ENCODE data around the gene DUS4L.

DUS4L gene

GRCh38 chr7:107606303-107606702 is 42.5 kb downstream of the DUS4L start:
- Histone ChIP-seq H3K27me3 (ENCODE audit: control insufficient read depth, insufficient read depth, low read length) (no peaks in the 10 kb centered on the region), H3K9ac (ENCODE audit: low read length) (no peak overlapping the region), H3K4me1 (ENCODE audit: control insufficient read depth, insufficient read depth, low read length) (peaks cover 4% of the 10 kb centered on the region), H3K9me3 (ENCODE audit: control insufficient read depth, low read length) (no peaks in the 10 kb centered on the region), H3K4me3 (ENCODE audit: low read length) (no peak overlapping the region), H3K36me3 (ENCODE audit: control insufficient read depth, insufficient read depth, low read length) (no peaks in the 10 kb centered on the region)

GRCh38 chr7:107609811-107610261 is 46.1 kb downstream of the DUS4L start:
- no peaks in the 10 kb centered on the region for H3K27me3 ChIP-seq (ENCODE audit: control insufficient read depth, insufficient read depth, low read length)

GRCh38 chr7:107610323-107610722 is 46.6 kb downstream of the DUS4L start:
- Histone ChIP-seq H3K9ac (ENCODE audit: low read length) (no peak overlapping the region), H3K36me3 (ENCODE audit: control insufficient read depth, insufficient read depth, low read length) (no peaks in the 10 kb centered on the region), H3K4me1 (ENCODE audit: control insufficient read depth, insufficient read depth, low read length) (peaks cover 4% of the 10 kb centered on the region), H3K27me3 (ENCODE audit: control insufficient read depth, insufficient read depth, low read length) (no peaks in the 10 kb centered on the region), H3K9me3 (ENCODE audit: control insufficient read depth, low read length) (no peaks in the 10 kb centered on the region), H3K4me3 (ENCODE audit: low read length) (no peak overlapping the region)

More at GRCh38 chr7:107609811-107610261, 46.1 kb downstream of the DUS4L start:
- H3K4me3 ChIP-seq (ENCODE audit: low read length), result no peak overlapping the region
- no peaks in the 10 kb centered on the region for H3K36me3 ChIP-seq (ENCODE audit: control insufficient read depth, insufficient read depth, low read length)
- H3K9me3 ChIP-seq (ENCODE audit: control insufficient read depth, low read length), result no peaks in the 10 kb centered on the region
- no peak overlapping the region for H3K9ac ChIP-seq (ENCODE audit: low read length)
- H3K4me1 ChIP-seq (ENCODE audit: control insufficient read depth, insufficient read depth, low read length), result peaks cover 4% of the 10 kb centered on the region

GRCh38 chr7:107613439-107613838 is 49.7 kb downstream of the DUS4L start:
- Histone ChIP-seq H3K4me1 (ENCODE audit: control insufficient read depth, insufficient read depth, low read length) (peaks cover 4% of the 10 kb centered on the region), H3K36me3 (ENCODE audit: control insufficient read depth, insufficient read depth, low read length) (no peaks in the 10 kb centered on the region), H3K9ac (ENCODE audit: low read length) (no peak overlapping the region), H3K9me3 (ENCODE audit: control insufficient read depth, low read length) (no peaks in the 10 kb centered on the region), H3K27me3 (ENCODE audit: control insufficient read depth, insufficient read depth, low read length) (no peaks in the 10 kb centered on the region), H3K4me3 (ENCODE audit: low read length) (no peak overlapping the region)

GRCh38 chr7:107613948-107614347 is 50.2 kb downstream of the DUS4L start:
- Histone ChIP-seq H3K4me3 (ENCODE audit: low read length) (no peak overlapping the region), H3K27me3 (ENCODE audit: control insufficient read depth, insufficient read depth, low read length) (no peaks in the 10 kb centered on the region), H3K9ac (ENCODE audit: low read length) (no peak overlapping the region), H3K4me1 (ENCODE audit: control insufficient read depth, insufficient read depth, low read length) (peaks cover 4% of the 10 kb centered on the region), H3K36me3 (ENCODE audit: control insufficient read depth, insufficient read depth, low read length) (no peaks in the 10 kb centered on the region), H3K9me3 (ENCODE audit: control insufficient read depth, low read length) (no peaks in the 10 kb centered on the region)

- Histone ChIP-seq H3K9ac (ENCODE audit: low read length) (no peak overlapping the region), H3K4me1 (ENCODE audit: control insufficient read depth, insufficient read depth, low read length) (peaks cover 4% of the 10 kb centered on the region), H3K27me3 (ENCODE audit: control insufficient read depth, insufficient read depth, low read length) (no peaks in the 10 kb centered on the region), H3K36me3 (ENCODE audit: control insufficient read depth, insufficient read depth, low read length) (no peaks in the 10 kb centered on the region), H3K9me3 (ENCODE audit: control insufficient read depth, low read length) (no peaks in the 10 kb centered on the region), H3K4me3 (ENCODE audit: low read length) (no peak overlapping the region)
Observed at GRCh38 chr7:107614425-107614824, 50.7 kb downstream of the DUS4L start.

GRCh38 chr7:107615910-107616680 is 52.3 kb downstream of the DUS4L start:
- Histone ChIP-seq H3K9ac (ENCODE audit: low read length) (no peak overlapping the region), H3K9me3 (ENCODE audit: control insufficient read depth, low read length) (no peaks in the 10 kb centered on the region), H3K27me3 (ENCODE audit: control insufficient read depth, insufficient read depth, low read length) (no peaks in the 10 kb centered on the region), H3K36me3 (ENCODE audit: control insufficient read depth, insufficient read depth, low read length) (no peaks in the 10 kb centered on the region), H3K4me1 (ENCODE audit: control insufficient read depth, insufficient read depth, low read length) (no peaks in the 10 kb centered on the region), H3K4me3 (ENCODE audit: low read length) (no peak overlapping the region)

- Histone ChIP-seq H3K4me3 (ENCODE audit: low read length) (no peak overlapping the region), H3K4me1 (ENCODE audit: control insufficient read depth, insufficient read depth, low read length) (no peaks in the 10 kb centered on the region), H3K27me3 (ENCODE audit: control insufficient read depth, insufficient read depth, low read length) (no peaks in the 10 kb centered on the region), H3K9ac (ENCODE audit: low read length) (no peak overlapping the region), H3K36me3 (ENCODE audit: control insufficient read depth, insufficient read depth, low read length) (no peaks in the 10 kb centered on the region), H3K9me3 (ENCODE audit: control insufficient read depth, low read length) (no peaks in the 10 kb centered on the region)
Observed at GRCh38 chr7:107622429-107622828, 58.7 kb downstream of the DUS4L start.

- no peaks in the 10 kb centered on the region for H3K4me1 ChIP-seq (ENCODE audit: control insufficient read depth, insufficient read depth, low read length)
- H3K9me3 ChIP-seq (ENCODE audit: control insufficient read depth, low read length), result no peaks in the 10 kb centered on the region
- no peak overlapping the region for H3K9ac ChIP-seq (ENCODE audit: low read length)
- H3K36me3 ChIP-seq (ENCODE audit: control insufficient read depth, insufficient read depth, low read length), result no peaks in the 10 kb centered on the region
- H3K4me3 ChIP-seq (ENCODE audit: low read length), result no peak overlapping the region
- H3K27me3 ChIP-seq (ENCODE audit: control insufficient read depth, insufficient read depth, low read length), result no peaks in the 10 kb centered on the region
Observed at GRCh38 chr7:107622894-107623293, 59.1 kb downstream of the DUS4L start.

- no peaks in the 10 kb centered on the region for H3K36me3 ChIP-seq (ENCODE audit: control insufficient read depth, insufficient read depth, low read length)
- H3K4me3 ChIP-seq (ENCODE audit: low read length), result no peak overlapping the region
- no peaks in the 10 kb centered on the region for H3K4me1 ChIP-seq (ENCODE audit: control insufficient read depth, insufficient read depth, low read length)
- H3K9me3 ChIP-seq (ENCODE audit: control insufficient read depth, low read length), result no peaks in the 10 kb centered on the region
- no peaks in the 10 kb centered on the region for H3K27me3 ChIP-seq (ENCODE audit: control insufficient read depth, insufficient read depth, low read length)
- no peak overlapping the region for H3K9ac ChIP-seq (ENCODE audit: low read length)
Observed at GRCh38 chr7:107627002-107627401, 63.2 kb downstream of the DUS4L start.
